Activated B cell treated with CpG ODN at 0.5 μM for 24 hours (primary cell): Measurements from ENCODE around the gene AARS1. TPM values are rescaled to one million over a fixed set of nuclear protein-coding genes. Genes with fewer than 3 reads are reported as not detected.
"Not testable (repeated sequence)": the region's sequence is repeated elsewhere in the genome, so short reads cannot be mapped to it uniquely, and the experiment has no call there.

Source experiments
- ATAC-seq: fragments of 200-7000 bp; cut with Tn5 transposase; one replicate; pipeline ENCODE4 v1.10.0; 2021; ENCODE audit warnings: low read depth, mild to moderate bottlenecking, moderate library complexity
- CTCF ChIA-PET: fragments of 350-600 bp; sonication (Branson Sonifier 250); formaldehyde crosslinking; loops from one replicate; lab custom pipeline; 2021; ENCODE audit warnings: antibody characterized with exemption; lab: Charles Lee
- POLR2A ChIA-PET: fragments of 350-600 bp; sonication (Branson Sonifier 250); formaldehyde crosslinking; loops from one replicate; lab custom pipeline; 2021; ENCODE audit warnings: antibody characterized with exemption; lab: Charles Lee
- DNase-seq: peaks from one replicate; pipeline ENCODE4 v3.0.0; 2022
- H3K27ac Mint-ChIP-seq: one replicate; pipeline ENCODE4 v1.8.0; 2020; ENCODE audit warnings: mixed read lengths
- H3K27me3 Mint-ChIP-seq: one replicate; pipeline ENCODE4 v1.8.0; 2021; ENCODE audit warnings: mixed read lengths
- H3K36me3 Mint-ChIP-seq: one replicate; pipeline ENCODE4 v1.8.0; 2021; ENCODE audit warnings: low read depth, mixed read lengths
- H3K4me1 Mint-ChIP-seq: one replicate; pipeline ENCODE4 v1.8.0; 2021; ENCODE audit warnings: mixed read lengths
- H3K4me3 Mint-ChIP-seq: one replicate; pipeline ENCODE4 v1.8.0; 2020; ENCODE audit warnings: mild to moderate bottlenecking, mixed read lengths
- H3K9me3 Mint-ChIP-seq: one replicate; pipeline ENCODE4 v1.8.0; 2020; ENCODE audit warnings: mixed read lengths
- CTCF ChIP-seq: fragments of 200-600 bp; IDR thresholded peaks from one replicate; pipeline ENCODE4 v1.8.0; 2022; ENCODE audit warnings: antibody characterized with exemption, mild to moderate bottlenecking
- intact Hi-C: fragments of 100-400 bp; cut with micrococcal nuclease; formaldehyde crosslinking; loops from one replicate; pipeline ENCODE4 v1.15.1; 2024
- total RNA-seq: library from RNA; stranded (reverse); gene quantifications from 2 replicates; pipeline ENCODE4 v1.2.3, GENCODE V29; 2022

The AARS1 gene
- 152 and 154 TPM in 2 replicates for total RNA-seq

GRCh38 chr16:70289229-70290094, at the start of gene AARS1:
Gene AARS1 (minus strand): TSS chr16:70289506. CDS start chr16:70282763, 6,743 bp downstream.
- CTCF ChIA-PET, result interaction anchor here (1.2 kb wide), 1 partner anchor 9 kb away, joined by 5 read pairs; the partner anchor contains the start of gene DDX19B
- POLR2A ChIA-PET, result interaction anchor here (0.5 to 3.6 kb wide), 20 partner anchors 9 to 1595 kb away, joined by 3 to 74 read pairs (median 4); partner anchors contain the start of genes COG4, DDX19A, DDX19B and EXOSC6
- ATAC-seq, result peak; percentile 96
- Mint-ChIP-seq H3K4me3 (peak within 1 kb of the TSS; percentile 98), H3K4me1 (peaks cover 16% of the 10 kb centered on the region), H3K36me3 (peaks cover 17% of the 10 kb centered on the region), H3K27me3 (no peaks in the 10 kb centered on the region), H3K27ac (peak within 1 kb of the TSS; percentile 96), H3K9me3 (no peaks in the 10 kb centered on the region)
- intact Hi-C loops, result loop anchor here (1.0 to 5.0 kb wide), 5 partner anchors 10 to 722 kb away; partner anchors contain the start of genes COG4, DDX19A, DDX19B and EXOSC6
- TF ChIP-seq CTCF, result no peak
- DNase-seq, result peak; percentile 84

- no peaks in the 10 kb centered on the region for H3K27me3 Mint-ChIP-seq
- peaks cover 29% of the 10 kb centered on the region for H3K36me3 Mint-ChIP-seq
- H3K27ac Mint-ChIP-seq, result no peak overlapping the region
- H3K4me3 Mint-ChIP-seq, result no peak overlapping the region
- DNase-seq, result no peak
- H3K9me3 Mint-ChIP-seq, result no peaks in the 10 kb centered on the region
- ChIA-PET CTCF (no interaction called here), POLR2A (no interaction called here)
- H3K4me1 Mint-ChIP-seq, result no peaks in the 10 kb centered on the region
- no peak for TF ChIP-seq CTCF
- intact Hi-C loops, result no loop called here
- ATAC-seq, result no peak
These were observed 48.5 kb upstream of the AARS1 start for GRCh38 chr16:70337814-70338213.

- H3K27me3 Mint-ChIP-seq, POLR2A ChIA-PET, H3K9me3 Mint-ChIP-seq, DNase-seq, H3K4me1 Mint-ChIP-seq, ATAC-seq, intact Hi-C loops, H3K4me3 Mint-ChIP-seq, CTCF ChIA-PET: not testable (repeated sequence)
- peaks cover 52% of the 10 kb centered on the region for H3K36me3 Mint-ChIP-seq
- H3K27ac Mint-ChIP-seq, result peak overlapping the region; percentile 32
These were observed 43.4 kb upstream of the AARS1 start for GRCh38 chr16:70332728-70333127.

GRCh38 chr16:70331588-70332358, 42.5 kb upstream of the AARS1 start:
- Mint-ChIP-seq H3K4me3 (no peak overlapping the region), H3K27me3 (no peaks in the 10 kb centered on the region), H3K9me3 (no peaks in the 10 kb centered on the region), H3K36me3 (peaks cover 53% of the 10 kb centered on the region), H3K4me1 (no peaks in the 10 kb centered on the region), H3K27ac (peak overlapping the region; percentile 32)
- DNase-seq, result no peak
- CTCF ChIA-PET, result interaction anchor here (0.6 to 2.0 kb wide), 4 partner anchors 13 to 323 kb away, joined by 3 to 9 read pairs (median 4); no protein-coding TSS in a partner anchor
- no peak for TF ChIP-seq CTCF
- POLR2A ChIA-PET, result interaction anchor here (0.7 kb wide), 1 partner anchor 15 kb away, joined by 4 read pairs; the partner anchor contains the start of gene DDX19A
- intact Hi-C loops, result no loop called here
- ATAC-seq, result peak; percentile 49

GRCh38 chr16:70331091-70331490, 41.8 kb upstream of the AARS1 start:
- Mint-ChIP-seq H3K9me3 (no peaks in the 10 kb centered on the region), H3K27me3 (no peaks in the 10 kb centered on the region), H3K4me3 (no peak overlapping the region), H3K27ac (no peak overlapping the region), H3K4me1 (no peaks in the 10 kb centered on the region), H3K36me3 (peaks cover 55% of the 10 kb centered on the region)
- POLR2A ChIA-PET, result interaction anchor here (1.6 kb wide), 1 partner anchor 32 kb away, joined by 4 read pairs; the partner anchor contains the start of gene DDX19B
- CTCF ChIA-PET, result interaction anchor here (0.6 to 2.0 kb wide), 3 partner anchors 12 to 322 kb away, joined by 3 to 9 read pairs (median 4); no protein-coding TSS in a partner anchor
- intact Hi-C loops, result no loop called here
- ATAC-seq, result no peak
- no peak for DNase-seq
- no peak for TF ChIP-seq CTCF
